BJ (cell line): ENCODE measurements around the gene LENG9. TPM values are rescaled to one million over a fixed set of nuclear protein-coding genes. Genes with fewer than 3 reads are reported as not detected.

Experiments
- CTCF ChIA-PET: fragments of 350-600 bp; formaldehyde crosslinking; extraction: SDS; loops from one replicate; lab custom pipeline; 2021; ENCODE audit warnings: antibody characterized with exemption, inconsistent platforms; lab: Yijun Ruan, JAX
- POLR2A ChIA-PET: fragments of 300-600 bp; sonication (Branson Sonifier 250); formaldehyde crosslinking; extraction: SDS; loops from one replicate; lab custom pipeline; 2021; ENCODE audit warnings: antibody characterized with exemption; lab: Charles Lee
- DNase-seq: peaks from one replicate; pipeline ENCODE4 v3.0.0-alpha.2; 2011; ENCODE audit warnings: low read depth
- H3K27me3 ChIP-seq: 2 replicates; pipeline ENCODE4 v1.6.0; 2011; ENCODE audit warnings: low read length; ENCODE audit not compliant: control insufficient read depth, insufficient read depth
- H3K36me3 ChIP-seq: 2 replicates; pipeline ENCODE4 v1.5.1; 2011; ENCODE audit warnings: low read length; ENCODE audit not compliant: control insufficient read depth, insufficient read depth
- H3K4me3 ChIP-seq: 2 replicates; pipeline ENCODE4 v1.5.1; 2011; ENCODE audit warnings: low read depth, mild to moderate bottlenecking, control low read depth, low read length
- polyA plus RNA-seq: library from polyadenylated mRNA; depleted of rRNA; stranded (reverse); fragments of >200 nt; gene quantifications from 2 replicates; pipeline ENCODE4 v1.2.3, GENCODE V29; 2011
- TF ChIP-seq, protein P1 (sequence below): IDR thresholded peaks from 2 replicates; pipeline ENCODE4 v1.5.1; 2011; ENCODE audit warnings: low read depth, mild to moderate bottlenecking, control low read depth, inconsistent platforms, low read length, moderate library complexity; ENCODE audit not compliant: insufficient read depth

The LENG9 gene
- polyA plus RNA-seq, 1 experiment: 2.0 TPM

DNA sequence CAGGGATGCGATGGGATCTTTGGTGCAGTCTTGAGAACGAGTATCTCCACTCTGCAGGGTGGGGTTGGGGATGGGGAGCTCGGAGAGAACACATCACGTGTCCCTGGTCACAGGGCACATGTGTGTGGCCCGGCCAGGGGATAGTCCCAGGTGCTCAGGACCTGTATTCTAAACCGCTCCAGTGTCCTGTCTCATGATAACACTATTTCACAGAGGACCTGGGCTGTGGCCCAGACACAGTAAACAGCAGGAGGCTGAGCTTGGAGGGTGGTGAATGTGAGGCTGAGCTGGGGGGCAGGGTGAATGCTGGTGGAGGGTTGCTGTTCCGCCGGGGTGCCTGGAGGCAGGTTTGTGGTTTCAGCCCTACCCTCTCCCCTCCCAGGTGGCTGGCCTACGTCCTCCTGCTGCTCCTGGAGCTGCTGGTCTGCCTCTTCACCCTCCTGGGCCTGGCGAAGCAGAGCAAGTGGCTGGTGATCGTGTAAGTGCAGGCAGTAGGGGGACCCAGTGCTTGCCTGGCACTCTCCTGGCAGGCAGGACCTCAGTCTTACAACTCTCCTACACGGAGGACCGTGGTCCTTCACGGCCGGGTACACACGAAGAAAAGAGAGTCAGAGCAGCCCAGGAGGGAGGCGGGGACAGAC, 37.2 kb downstream of the LENG9 start:
- Histone ChIP-seq H3K27me3 (peaks cover 14% of the 10 kb centered on the region), H3K36me3 (no peaks in the 10 kb centered on the region), H3K4me3 (no peak overlapping the region)
- ChIA-PET POLR2A (no interaction called here), CTCF (interaction anchor here (1.4 kb wide), 1 partner anchor 35 kb away, joined by 3 read pairs; no protein-coding TSS in a partner anchor)
- no peak for DNase-seq
- TF ChIP-seq, protein P1, sequence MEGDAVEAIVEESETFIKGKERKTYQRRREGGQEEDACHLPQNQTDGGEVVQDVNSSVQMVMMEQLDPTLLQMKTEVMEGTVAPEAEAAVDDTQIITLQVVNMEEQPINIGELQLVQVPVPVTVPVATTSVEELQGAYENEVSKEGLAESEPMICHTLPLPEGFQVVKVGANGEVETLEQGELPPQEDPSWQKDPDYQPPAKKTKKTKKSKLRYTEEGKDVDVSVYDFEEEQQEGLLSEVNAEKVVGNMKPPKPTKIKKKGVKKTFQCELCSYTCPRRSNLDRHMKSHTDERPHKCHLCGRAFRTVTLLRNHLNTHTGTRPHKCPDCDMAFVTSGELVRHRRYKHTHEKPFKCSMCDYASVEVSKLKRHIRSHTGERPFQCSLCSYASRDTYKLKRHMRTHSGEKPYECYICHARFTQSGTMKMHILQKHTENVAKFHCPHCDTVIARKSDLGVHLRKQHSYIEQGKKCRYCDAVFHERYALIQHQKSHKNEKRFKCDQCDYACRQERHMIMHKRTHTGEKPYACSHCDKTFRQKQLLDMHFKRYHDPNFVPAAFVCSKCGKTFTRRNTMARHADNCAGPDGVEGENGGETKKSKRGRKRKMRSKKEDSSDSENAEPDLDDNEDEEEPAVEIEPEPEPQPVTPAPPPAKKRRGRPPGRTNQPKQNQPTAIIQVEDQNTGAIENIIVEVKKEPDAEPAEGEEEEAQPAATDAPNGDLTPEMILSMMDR: no peak

DNA sequence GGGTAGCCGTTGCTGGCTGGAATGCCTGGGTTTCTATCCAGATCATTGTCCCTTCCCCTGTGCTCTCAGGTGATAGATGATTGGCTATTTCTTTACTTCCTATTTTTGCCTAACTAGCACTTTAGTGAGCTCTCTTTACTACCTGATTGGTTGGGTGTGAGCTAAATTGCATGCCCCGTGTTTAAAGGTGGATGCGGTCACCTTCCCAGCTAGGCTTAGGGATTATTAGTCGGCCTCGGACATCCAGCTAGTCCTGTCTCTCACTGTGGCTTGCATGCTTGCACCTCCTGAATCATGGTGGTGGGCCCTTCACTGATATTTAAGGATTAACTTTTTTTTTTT, 38.2 kb downstream of the LENG9 start:
- Histone ChIP-seq H3K36me3 (no peaks in the 10 kb centered on the region), H3K27me3 (peaks cover 16% of the 10 kb centered on the region), H3K4me3 (no peak overlapping the region)
- TF ChIP-seq, protein P1: no peak
- POLR2A ChIA-PET: no interaction called here
- CTCF ChIA-PET: no interaction called here
- no peak for DNase-seq

DNA sequence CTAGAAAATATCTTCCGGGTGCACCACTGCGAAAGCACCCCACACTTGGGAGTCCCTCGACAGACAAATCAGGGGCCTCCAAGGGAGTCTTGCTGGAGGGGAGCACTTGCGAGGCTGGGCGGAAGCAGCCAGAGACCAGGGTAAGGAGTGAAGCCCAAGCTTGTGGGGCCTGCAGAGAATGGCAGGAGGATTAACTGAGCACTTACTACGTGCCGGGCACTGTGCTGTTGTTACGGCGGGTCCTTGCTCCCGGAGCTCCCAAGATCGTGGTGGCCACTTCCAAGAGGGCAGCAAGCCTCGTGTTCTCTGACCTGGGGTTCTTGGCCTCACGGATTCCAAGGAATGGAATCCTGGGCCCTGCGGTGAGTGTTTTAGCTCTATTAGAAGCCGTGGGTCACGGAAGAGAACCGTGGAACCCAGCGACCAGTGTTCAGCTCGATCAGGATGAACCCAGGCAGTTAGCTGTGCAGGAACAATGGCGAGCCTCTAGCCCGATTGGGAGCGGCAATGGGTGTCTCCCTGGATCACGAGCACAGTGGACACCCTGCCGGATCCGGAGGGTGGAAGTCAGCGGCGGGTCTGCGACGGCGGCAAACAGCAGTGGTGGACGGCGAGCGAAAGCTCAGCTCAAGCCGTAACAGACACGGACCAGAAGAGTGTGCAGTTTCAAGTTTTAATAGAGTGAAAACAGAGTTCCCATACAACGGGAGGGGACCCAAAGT, 38.8 kb downstream of the LENG9 start:
- ChIA-PET POLR2A (no interaction called here), CTCF (no interaction called here)
- DNase-seq: no peak
- Histone ChIP-seq H3K4me3 (no peak overlapping the region), H3K27me3 (peaks cover 20% of the 10 kb centered on the region), H3K36me3 (no peaks in the 10 kb centered on the region)
- TF ChIP-seq, protein P1: no peak

DNA sequence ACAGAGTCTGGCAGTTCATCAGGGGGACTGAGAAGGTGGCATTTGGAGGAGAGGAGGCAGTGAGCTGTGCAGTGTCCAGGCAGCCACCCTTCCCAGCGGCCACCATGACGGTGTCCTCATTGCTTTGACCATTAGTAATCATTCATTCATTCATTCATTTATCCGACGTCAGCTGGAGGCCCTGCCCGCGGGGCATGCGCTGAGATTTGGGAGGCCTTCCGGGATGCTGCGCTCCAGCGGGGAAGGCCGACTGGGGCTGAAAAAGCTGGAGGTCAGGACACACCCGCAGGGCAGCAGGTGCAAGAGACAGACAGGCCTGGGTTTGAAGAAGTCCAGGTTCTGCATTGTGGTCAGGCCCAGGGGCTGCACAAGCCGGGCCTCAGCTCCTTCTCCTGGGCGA, 39.4 kb downstream of the LENG9 start:
- TF ChIP-seq, protein P1: no peak
- no peak overlapping the region for H3K4me3 ChIP-seq
- no peak for DNase-seq
- no peaks in the 10 kb centered on the region for H3K36me3 ChIP-seq
- ChIA-PET CTCF (no interaction called here), POLR2A (no interaction called here)
- H3K27me3 ChIP-seq: peaks cover 18% of the 10 kb centered on the region

DNA sequence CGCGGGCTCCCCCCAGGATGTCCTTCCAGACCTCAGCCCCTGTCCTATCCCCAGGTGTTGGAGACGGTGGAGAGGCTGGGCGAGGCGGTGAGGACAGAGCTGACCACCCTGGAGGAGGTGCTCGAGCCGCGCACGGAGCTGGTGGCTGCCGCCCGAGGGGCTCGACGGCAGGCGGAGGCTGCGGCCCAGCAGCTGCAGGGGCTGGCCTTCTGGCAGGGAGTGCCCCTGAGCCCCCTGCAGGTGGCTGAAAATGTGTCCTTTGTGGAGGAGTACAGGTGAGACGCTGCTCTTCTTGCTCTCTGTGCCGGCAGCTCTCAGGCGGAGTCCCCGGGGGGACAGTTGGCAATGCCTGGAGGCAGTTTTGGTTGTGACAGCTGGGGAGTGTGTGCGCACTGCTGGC, 41.4 kb downstream of the LENG9 start:
- peaks cover 19% of the 10 kb centered on the region for H3K27me3 ChIP-seq
- ChIA-PET POLR2A (no interaction called here), CTCF (no interaction called here)
- H3K36me3 ChIP-seq: no peaks in the 10 kb centered on the region
- no peak for DNase-seq
- TF ChIP-seq, protein P1: no peak
- no peak overlapping the region for H3K4me3 ChIP-seq
